Kidney epithelial cell (primary cell): Measurements from ENCODE around the gene CD151. TPM values are rescaled to one million over a fixed set of nuclear protein-coding genes. Genes with fewer than 3 reads are reported as not detected.

Experiments
- DNase-seq: peaks from one replicate; pipeline ENCODE4 v3.0.0-alpha.2; 2010; ENCODE audit warnings: low read depth
- H3K27me3 ChIP-seq: 2 replicates; pipeline ENCODE4 v1.6.0; 2011; ENCODE audit warnings: low read length; ENCODE audit not compliant: control insufficient read depth, insufficient read depth
- H3K36me3 ChIP-seq: 2 replicates; pipeline ENCODE4 v1.5.1; 2011; ENCODE audit warnings: low read length; ENCODE audit not compliant: control insufficient read depth, insufficient read depth
- H3K4me3 ChIP-seq: 2 replicates; pipeline ENCODE4 v1.5.1; 2011; ENCODE audit warnings: low read depth, mild to moderate bottlenecking, control low read depth, low read length
- CTCF ChIP-seq: IDR thresholded peaks from 2 replicates; pipeline ENCODE4 v1.5.1; 2011; ENCODE audit warnings: mild to moderate bottlenecking, moderate library complexity, low read length, control low read depth, inconsistent platforms; ENCODE audit not compliant: insufficient read depth, poor library complexity, severe bottlenecking
- total RNA-seq: library from RNA; depleted of rRNA; stranded (reverse); fragments of >200 nt; gene quantifications from 2 replicates; pipeline ENCODE4 v1.2.3, GENCODE V29; 2015

Gene CD151
- total RNA-seq, 1 donor from 2014 or later: 644 TPM

DNA sequence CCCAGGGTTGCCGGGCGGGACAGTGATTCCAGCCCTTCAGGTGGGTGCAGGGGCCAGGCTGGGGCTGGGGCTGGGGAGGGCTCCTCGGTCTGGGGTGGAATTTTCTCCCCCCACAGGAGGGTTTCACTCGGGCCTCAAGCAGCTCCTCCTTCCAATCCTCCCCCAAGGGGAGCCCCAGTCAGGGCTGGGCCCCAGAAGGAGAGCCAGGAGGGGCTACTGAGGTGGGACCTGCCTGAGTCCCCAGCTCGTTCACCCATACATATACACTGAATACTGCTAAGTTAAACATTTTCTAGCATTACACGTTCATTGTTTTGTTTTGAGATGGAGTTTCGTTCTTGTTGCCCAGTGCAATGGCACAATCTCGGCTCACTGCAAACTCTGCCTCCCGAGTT is 6.5 kb upstream of the CD151 start:
- peaks cover 2% of the 10 kb centered on the region for H3K27me3 ChIP-seq
- H3K36me3 ChIP-seq: peaks cover 4% of the 10 kb centered on the region
- TF ChIP-seq CTCF: no peak
- no peak overlapping the region for H3K4me3 ChIP-seq
- DNase-seq: no peak

DNA sequence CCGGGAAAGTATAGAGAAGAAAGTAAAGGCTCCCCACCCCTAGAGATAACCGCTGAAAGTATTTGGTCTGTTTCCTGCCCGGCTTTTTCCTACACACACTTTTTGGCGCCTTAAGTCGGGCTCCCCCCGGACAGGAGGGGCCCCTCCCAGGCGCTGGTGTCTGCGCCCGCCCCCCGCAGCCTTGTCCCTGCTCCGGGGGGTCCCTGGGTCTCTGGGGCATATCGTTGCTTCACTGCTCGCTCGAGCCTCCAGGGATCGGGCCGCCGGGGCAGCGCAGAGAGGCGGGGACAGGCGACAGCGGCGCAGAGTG is 6.0 kb upstream of the CD151 start:
- H3K27me3 ChIP-seq: peaks cover 2% of the 10 kb centered on the region
- peaks cover 4% of the 10 kb centered on the region for H3K36me3 ChIP-seq
- peak overlapping the region; percentile 34 for H3K4me3 ChIP-seq
- TF ChIP-seq CTCF: no peak
- no peak for DNase-seq

- no peak for TF ChIP-seq CTCF
- peak overlapping the region; percentile 34 for H3K4me3 ChIP-seq
- peaks cover 3% of the 10 kb centered on the region for H3K36me3 ChIP-seq
- DNase-seq: no peak
- H3K27me3 ChIP-seq: peaks cover 2% of the 10 kb centered on the region
These were observed 5.4 kb upstream of the CD151 start for GRCh38 chr11:827146-827896.

DNA sequence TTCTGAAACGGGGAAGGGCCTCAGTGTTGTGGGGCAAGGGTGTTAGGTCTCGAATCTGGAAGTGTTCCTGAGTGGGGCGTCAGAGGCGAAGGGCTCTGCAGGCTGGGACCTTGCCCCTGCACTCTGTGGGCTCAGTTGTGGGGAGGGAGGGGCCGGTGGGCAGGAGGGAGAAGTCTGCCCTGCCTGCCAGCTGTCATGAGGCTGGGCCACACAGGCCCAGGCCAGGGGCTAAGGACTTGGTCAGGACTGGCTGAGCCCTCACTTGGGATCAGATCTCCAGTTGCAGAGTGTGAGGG is 4.9 kb upstream of the CD151 start, which contains the start of gene CRACR2B:
Gene CRACR2B, plus strand, starts transcription at position 23 of the 296 bp plus-strand sequence. CDS start 689 bp downstream, outside the sequence.
- Histone ChIP-seq H3K27me3 (peaks cover 2% of the 10 kb centered on the region), H3K36me3 (peaks cover 1% of the 10 kb centered on the region), H3K4me3 (peak within 1 kb of the TSS; percentile 34)
- TF ChIP-seq CTCF: no peak
- DNase-seq: no peak

- H3K4me3 ChIP-seq: no peak overlapping the region
- no peak for DNase-seq
- TF ChIP-seq CTCF: no peak
- H3K27me3 ChIP-seq: peaks cover 2% of the 10 kb centered on the region
- H3K36me3 ChIP-seq: peaks cover 1% of the 10 kb centered on the region
These were observed 4.1 kb upstream of the CD151 start for GRCh38 chr11:828506-829175.
